Liver (tissue), 10 donors: ENCODE results near the gene NBEAL2. TPM values are rescaled to one million over a fixed set of nuclear protein-coding genes. Genes with fewer than 3 reads are reported as not detected.

Source experiments
- DNase-seq: peaks from one replicate; pipeline ENCODE4 v3.0.0-alpha.2; 2017; ENCODE audit warnings: low spot score
- H3K27ac ChIP-seq, 2 donors: one replicate each; pipeline ENCODE4 v1.7.0; 2013; ENCODE audit warnings: inconsistent platforms in 2 of 2, low read length in 2 of 2, control low read depth in 1 of 2, low read depth in 1 of 2, mild to moderate bottlenecking in 1 of 2
- H3K27me3 ChIP-seq, 4 donors: one replicate each; pipeline versions ENCODE4 v1.6.1 to v1.7.0; 2013; ENCODE audit warnings: low read length in 3 of 4, inconsistent platforms in 1 of 4, mild to moderate bottlenecking in 1 of 4, moderate library complexity in 1 of 4; ENCODE audit not compliant: control insufficient read depth in 4 of 4, insufficient read depth in 4 of 4
- H3K36me3 ChIP-seq, 4 donors: one replicate each; pipeline versions ENCODE4 v1.6.1 to v1.7.0; 2013; ENCODE audit warnings: low read length in 3 of 4, mild to moderate bottlenecking in 3 of 4, low read depth in 1 of 4, moderate library complexity in 1 of 4; ENCODE audit not compliant: control insufficient read depth in 4 of 4, insufficient read depth in 3 of 4
- H3K4me1 ChIP-seq, 4 donors: one replicate each; pipeline versions ENCODE4 v1.6.1 to v1.7.0; 2013; ENCODE audit warnings: low read length in 3 of 4, mild to moderate bottlenecking in 3 of 4, moderate library complexity in 1 of 4; ENCODE audit not compliant: control insufficient read depth in 4 of 4, insufficient read depth in 4 of 4
- H3K4me3 ChIP-seq, 3 donors: one replicate each; pipeline versions ENCODE4 v1.6.1 to v1.7.0; 2013; ENCODE audit warnings: low read length in 3 of 3, control low read depth in 1 of 3, low read depth in 1 of 3, mild to moderate bottlenecking in 1 of 3
- H3K9ac ChIP-seq, 2 donors: one replicate each; pipeline ENCODE4 v1.7.0; 2013; ENCODE audit warnings: low read length in 2 of 2, mild to moderate bottlenecking in 2 of 2, moderate library complexity in 2 of 2, control low read depth in 1 of 2, low read depth in 1 of 2
- H3K9me3 ChIP-seq, 4 donors: one replicate each; pipeline versions ENCODE4 v1.6.1 to v1.7.0; 2013; ENCODE audit warnings: low read length in 3 of 4; ENCODE audit not compliant: control insufficient read depth in 4 of 4
- EGR1 ChIP-seq, 2 donors: IDR thresholded peaks; 2 replicates each; pipeline ENCODE4 v1.6.1; 2016 to 2018; ENCODE audit warnings: antibody characterized with exemption in 2 of 2, low read depth in 2 of 2
- FOXA1 ChIP-seq: IDR thresholded peaks from 2 replicates; pipeline ENCODE4 v1.6.1; 2016; ENCODE audit warnings: antibody characterized with exemption
- FOXA2 ChIP-seq: IDR thresholded peaks from 2 replicates; pipeline ENCODE4 v1.6.1; 2016; ENCODE audit warnings: antibody characterized with exemption
- GABPA ChIP-seq, 2 donors: IDR thresholded peaks in 1 of 2; conservative IDR thresholded peaks in 1 of 2; 2 replicates each; pipeline ENCODE4 v1.6.1; 2016; ENCODE audit warnings: antibody characterized with exemption in 2 of 2, mild to moderate bottlenecking in 1 of 2, moderate library complexity in 1 of 2
- HNF4A ChIP-seq, 2 donors: conservative IDR thresholded peaks; 2 replicates each; pipeline ENCODE4 v1.6.1; 2016; ENCODE audit warnings: antibody characterized with exemption in 2 of 2, mild to moderate bottlenecking in 2 of 2
- HNF4G ChIP-seq: IDR thresholded peaks from 2 replicates; pipeline ENCODE4 v1.6.1; 2016; ENCODE audit warnings: antibody characterized with exemption
- JUND ChIP-seq, 2 donors: IDR thresholded peaks; 2 replicates each; pipeline ENCODE4 v1.6.1; 2016; ENCODE audit warnings: antibody characterized with exemption in 2 of 2
- MAX ChIP-seq: IDR thresholded peaks from 2 replicates; pipeline ENCODE4 v1.6.1; 2016; ENCODE audit warnings: antibody characterized with exemption
- NR2F2 ChIP-seq: IDR thresholded peaks from 2 replicates; pipeline ENCODE4 v1.6.1; 2016; ENCODE audit warnings: antibody characterized with exemption
- RXRA ChIP-seq, 2 donors: IDR thresholded peaks; 2 replicates each; pipeline ENCODE4 v1.6.1; 2017 to 2018; ENCODE audit warnings: antibody characterized with exemption in 2 of 2, mild to moderate bottlenecking in 1 of 2
- TAF1 ChIP-seq: conservative IDR thresholded peaks from 2 replicates; pipeline ENCODE4 v1.6.1; 2016; ENCODE audit warnings: antibody characterized with exemption, mild to moderate bottlenecking
- YY1 ChIP-seq: IDR thresholded peaks from 2 replicates; pipeline ENCODE4 v1.6.1; 2016; ENCODE audit warnings: antibody characterized with exemption, mild to moderate bottlenecking
- WGBS: extraction: QIAGEN DNeasy Blood & Tissue Kit; methylation state at CpG from one replicate; pipeline ENCODE4 v1.1.7; 2013; 5-methylcytosine and 5-hydroxymethylcytosine counted together
- polyA plus RNA-seq, 2 donors: library from polyadenylated mRNA; stranded (reverse) in 1 of 2; unstranded in 1 of 2; fragments of 200-250 nt in 1 of 2; fragments of >200 nt in 1 of 2; fragmentation: Nextera tagmentation in 1 of 2; extraction: Ambion mirVana in 1 of 2; gene quantifications; one replicate each; pipeline versions ENCODE4 v1.2.1 to v1.2.3, GENCODE V29; 2013 to 2015
- small RNA-seq: library from RNA; depleted of rRNA; stranded (forward); fragments of <200 nt; gene quantifications from one replicate; pipeline ENCODE3, GENCODE V24; 2014
- total RNA-seq, 2 donors: library from RNA; depleted of rRNA; stranded (reverse); fragments of >200 nt; gene quantifications; one replicate each; pipeline ENCODE4 v1.2.3, GENCODE V29; 2014
- TF ChIP-seq, protein P1 (sequence below): IDR thresholded peaks from 2 replicates; pipeline ENCODE4 v1.6.1; 2016; ENCODE audit warnings: antibody characterized with exemption
- donor health status: healthy.
- donor health status: healthy.
- donor health status: healthy.
- donor health status: healthy.
- donor health status: healthy.

NBEAL2 gene
- total and polyA plus RNA-seq, 4 donors: 2.0 to 20.7 (median 7.6) TPM

DNA sequence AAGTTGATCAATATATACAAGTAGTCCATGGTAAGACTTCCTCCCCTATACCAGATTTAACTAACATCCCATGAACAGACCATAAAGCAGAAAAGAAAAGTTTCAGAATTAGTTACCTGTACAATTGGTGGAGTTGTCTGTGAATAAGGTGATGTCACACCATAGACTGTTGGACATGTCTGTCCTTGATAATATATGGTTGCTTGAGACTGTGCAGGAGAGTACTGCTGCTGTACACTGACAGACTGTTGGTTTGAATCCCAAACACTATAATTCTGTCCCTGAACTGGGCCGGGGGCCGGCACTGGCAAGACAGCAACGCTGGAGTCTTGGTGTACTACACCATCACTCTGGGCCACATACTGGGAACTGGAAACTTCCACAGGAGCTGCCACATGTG lies 77.2 kb downstream of the NBEAL2 start:
- Histone ChIP-seq H3K36me3 (peaks cover 4 to 19% (median 13%) of the 10 kb centered on the region in 4 donors), H3K27ac (no peak overlapping the region), H3K9me3 (no peaks in the 10 kb centered on the region), H3K4me1 (peaks cover 0 to 3% (median 1%) of the 10 kb centered on the region in 4 donors), H3K9ac (no peak overlapping the region), H3K27me3 (no peaks in the 10 kb centered on the region), H3K4me3 (no peak overlapping the region)
- DNase-seq: no peak
- WGBS: 96% methylated on average over 3 of the region's 3 CpGs
- TF ChIP-seq TAF1 (no peak), YY1 (no peak), HNF4A (conservative IDR thresholded peaks at IDR 0.05) (no peak), JUND (IDR thresholded peaks at IDR 0.05) (no peak), HNF4G (no peak), FOXA1 (no peak), EGR1 (IDR thresholded peaks at IDR 0.05; ENCODE audit: low read depth in 2 of 2) (no peak), MAX (no peak), GABPA (IDR thresholded peaks at IDR 0.05 in 1 of 2, conservative IDR thresholded peaks at IDR 0.05 in 1 of 2) (no peak), RXRA (IDR thresholded peaks at IDR 0.05) (no peak), NR2F2 (no peak)

- Histone ChIP-seq H3K36me3 (peaks cover 4 to 19% (median 15%) of the 10 kb centered on the region in 4 donors), H3K27ac (no peak overlapping the region), H3K9ac (no peak overlapping the region), H3K27me3 (no peaks in the 10 kb centered on the region), H3K9me3 (no peaks in the 10 kb centered on the region), H3K4me3 (no peak overlapping the region), H3K4me1 (peaks cover 0 to 3% (median 1%) of the 10 kb centered on the region in 4 donors)
- TF ChIP-seq HNF4A (conservative IDR thresholded peaks at IDR 0.05) (no peak), JUND (IDR thresholded peaks at IDR 0.05) (no peak), YY1 (no peak), TAF1 (no peak), MAX (no peak), RXRA (IDR thresholded peaks at IDR 0.05) (no peak), FOXA2 (no peak)
- TF ChIP-seq, protein P1, sequence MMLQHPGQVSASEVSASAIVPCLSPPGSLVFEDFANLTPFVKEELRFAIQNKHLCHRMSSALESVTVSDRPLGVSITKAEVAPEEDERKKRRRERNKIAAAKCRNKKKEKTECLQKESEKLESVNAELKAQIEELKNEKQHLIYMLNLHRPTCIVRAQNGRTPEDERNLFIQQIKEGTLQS: no peak
- 89% methylated on average over 6 of the region's 6 CpGs for WGBS
- DNase-seq: no peak
These were observed 77.8 kb downstream of the NBEAL2 start for GRCh38 chr3:47057212-47057671.

Small RNA genes lying within 50 kb of the gene (small RNA-seq; reads per million reads assigned to genes)
- gene MRPL57P3: not detected

Other genes starting within 250 kb of the NBEAL2 start
- gene MYL3, start 116.2 kb upstream of the NBEAL2 start, total RNA-seq: 1 to 10 TPM in 1 of 2 donors, under 1 TPM in 1; 0.51 to 1.3 TPM
- under 1 TPM; 0.76 to 0.86 TPM for gene MYL3, start 116.2 kb upstream of the NBEAL2 start, polyA plus RNA-seq
- gene PTH1R, start 101.9 kb upstream of the NBEAL2 start, total RNA-seq: 10 to 100 TPM in 1 of 2 donors, 1 to 10 TPM in 1; 7.2 to 28.4 TPM
- 10 to 100 TPM; 19.8 to 27.4 TPM for gene PTH1R, start 101.9 kb upstream of the NBEAL2 start, polyA plus RNA-seq
- 10 to 100 TPM in 1 of 2 donors, 1 to 10 TPM in 1; 8.5 to 27.9 TPM for gene CCDC12, start 2.9 kb upstream of the NBEAL2 start, total RNA-seq
- gene CCDC12, start 2.9 kb upstream of the NBEAL2 start, polyA plus RNA-seq: 10 to 100 TPM; 25.2 to 35.1 TPM
- gene SETD2, start 184.4 kb downstream of the NBEAL2 start, total RNA-seq: 10 to 100 TPM; 28.2 to 37.6 TPM
- gene SETD2, start 184.4 kb downstream of the NBEAL2 start, polyA plus RNA-seq: 1 to 10 TPM; 7.6 to 9.8 TPM